Measurements from ENCODE around the gene BANP. TPM values are rescaled to one million over a fixed set of nuclear protein-coding genes. Genes with fewer than 3 reads are reported as not detected.

BANP gene
- total and polyA plus RNA-seq, 2 experiments from 2014 or later, result 26.7 to 27.9 TPM

GRCh38 chr16:88064889-88065746 is 113.9 kb downstream of the BANP start:
- no peaks in the 10 kb centered on the region for H3K9me3 ChIP-seq (ENCODE audit: low read depth)
- no peak overlapping the region for H3K27ac ChIP-seq
- TF ChIP-seq CTCF (IDR thresholded peaks at IDR 0.05; ENCODE audit: low read depth, low read length), result no peak

GRCh38 chr16:88065747-88066142 is 114.5 kb downstream of the BANP start:
- no peaks in the 10 kb centered on the region for H3K9me3 ChIP-seq (ENCODE audit: low read depth)
- H3K27ac ChIP-seq, result no peak overlapping the region
- peaks cover 5% of the 10 kb centered on the region for H3K4me1 ChIP-seq (ENCODE audit: low read depth)

More at GRCh38 chr16:88064889-88065746, 113.9 kb downstream of the BANP start:
- no peak for DNase-seq (ENCODE audit: low read depth in 1 of 2, low spot score in 1 of 2)
- Histone ChIP-seq H3K27me3 (no peaks in the 10 kb centered on the region), H3K36me3 (no peaks in the 10 kb centered on the region), H3K4me3 (no peak overlapping the region), H3K4me1 (ENCODE audit: low read depth) (peaks cover 5% of the 10 kb centered on the region)

GRCh38 chr16:88066234-88066633 is 115.0 kb downstream of the BANP start:
- Histone ChIP-seq H3K27ac (no peak overlapping the region), H3K27me3 (no peaks in the 10 kb centered on the region), H3K4me1 (ENCODE audit: low read depth) (peaks cover 5% of the 10 kb centered on the region), H3K4me3 (no peak overlapping the region), H3K36me3 (no peaks in the 10 kb centered on the region), H3K9me3 (ENCODE audit: low read depth) (no peaks in the 10 kb centered on the region)
- DNase-seq (ENCODE audit: low read depth in 1 of 2, low spot score in 1 of 2), result no peak
- no peak for TF ChIP-seq CTCF (IDR thresholded peaks at IDR 0.05; ENCODE audit: low read depth, low read length)

More at GRCh38 chr16:88065747-88066142, 114.5 kb downstream of the BANP start:
- Histone ChIP-seq H3K36me3 (no peaks in the 10 kb centered on the region), H3K4me3 (no peak overlapping the region), H3K27me3 (no peaks in the 10 kb centered on the region)
- no peak for TF ChIP-seq CTCF (IDR thresholded peaks at IDR 0.05; ENCODE audit: low read depth, low read length)
- no peak for DNase-seq (ENCODE audit: low read depth in 1 of 2, low spot score in 1 of 2)

- no peak for TF ChIP-seq CTCF (IDR thresholded peaks at IDR 0.05; ENCODE audit: low read depth, low read length)
- Histone ChIP-seq H3K9me3 (ENCODE audit: low read depth) (no peaks in the 10 kb centered on the region), H3K4me1 (ENCODE audit: low read depth) (peaks cover 5% of the 10 kb centered on the region), H3K4me3 (no peak overlapping the region), H3K27me3 (no peaks in the 10 kb centered on the region), H3K27ac (no peak overlapping the region), H3K36me3 (no peaks in the 10 kb centered on the region)
- no peak for DNase-seq (ENCODE audit: low read depth in 1 of 2, low spot score in 1 of 2)
Observed at GRCh38 chr16:88066680-88067529, 115.7 kb downstream of the BANP start.

- DNase-seq (ENCODE audit: low read depth in 1 of 2, low spot score in 1 of 2), result no peak
- no peak overlapping the region for H3K27ac ChIP-seq
- H3K4me1 ChIP-seq (ENCODE audit: low read depth), result no peaks in the 10 kb centered on the region
- TF ChIP-seq CTCF (IDR thresholded peaks at IDR 0.05; ENCODE audit: low read depth, low read length), result no peak
- H3K9me3 ChIP-seq (ENCODE audit: low read depth), result no peaks in the 10 kb centered on the region
- H3K4me3 ChIP-seq, result no peak overlapping the region
- H3K27me3 ChIP-seq, result no peaks in the 10 kb centered on the region
- no peaks in the 10 kb centered on the region for H3K36me3 ChIP-seq
Observed at GRCh38 chr16:88067530-88068411, 116.5 kb downstream of the BANP start.

All from cardiac muscle cell (in vitro differentiated cells and primary cell).